Measurements from ENCODE around the gene GOLGA1. TPM values are rescaled to one million over a fixed set of nuclear protein-coding genes. Genes with fewer than 3 reads are reported as not detected.
"Not testable (repeated sequence)": the region's sequence is repeated elsewhere in the genome, so short reads cannot be mapped to it uniquely, and the experiment has no call there.

GOLGA1 gene
- total and polyA plus RNA-seq, 12 donors = 13.0 to 30.2 (median 23.0) TPM

- no peak for TF ChIP-seq CTCF (IDR thresholded peaks at IDR 0.05)
- no peak for TF ChIP-seq POLR2A (IDR thresholded peaks at IDR 0.05)
- WGBS, 4 donors = 91 to 96% (median 94%) methylated on average over 9 of the region's 9 CpGs
- Histone ChIP-seq H3K36me3 (replicated peaks in 1 of 2) (peaks cover 0 to 9% of the 10 kb centered on the region in 2 donors), H3K4me1 (replicated peaks in 1 of 2) (no peaks in the 10 kb centered on the region), H3K27me3 (no peaks in the 10 kb centered on the region), H3K27ac (no peak overlapping the region), H3K9me3 (replicated peaks in 1 of 3) (no peaks in the 10 kb centered on the region), H3K4me3 (no peak overlapping the region)
- intact Hi-C loops (cut with DNase I) = no loop called here
- no peak for DNase-seq
These were observed 27.4 kb upstream of the GOLGA1 start for GRCh38 chr9:124968238-124968637.

- H3K27ac ChIP-seq; H3K9me3 ChIP-seq (replicated peaks in 1 of 3); H3K27me3 ChIP-seq; intact Hi-C loops (cut with DNase I); H3K4me3 ChIP-seq; DNase-seq; H3K36me3 ChIP-seq (replicated peaks in 1 of 2); H3K4me1 ChIP-seq (replicated peaks in 1 of 2): not testable (repeated sequence)
- WGBS, 4 donors = 72 to 84% (median 80%) methylated on average over 5 of the region's 5 CpGs
These were observed 25.1 kb upstream of the GOLGA1 start for GRCh38 chr9:124965775-124966568.

GRCh38 chr9:124964604-124965003, 23.7 kb upstream of the GOLGA1 start:
- Histone ChIP-seq H3K4me3 (no peak overlapping the region), H3K4me1 (replicated peaks in 1 of 2) (no peaks in the 10 kb centered on the region), H3K27me3 (no peaks in the 10 kb centered on the region), H3K36me3 (replicated peaks in 1 of 2) (no peaks in the 10 kb centered on the region), H3K9me3 (replicated peaks in 1 of 3) (no peaks in the 10 kb centered on the region), H3K27ac (no peak overlapping the region)
- TF ChIP-seq CTCF (IDR thresholded peaks at IDR 0.05) (no peak), POLR2A (IDR thresholded peaks at IDR 0.05) (no peak)
- no peak for DNase-seq
- 43 to 57% (median 54%) methylated on average over 2 of the region's 2 CpGs for WGBS, 4 donors
- intact Hi-C loops (cut with DNase I) = no loop called here

- Histone ChIP-seq H3K27me3 (no peaks in the 10 kb centered on the region), H3K4me3 (no peak overlapping the region), H3K36me3 (replicated peaks in 1 of 2) (no peaks in the 10 kb centered on the region), H3K9me3 (replicated peaks in 1 of 3) (no peaks in the 10 kb centered on the region), H3K27ac (no peak overlapping the region), H3K4me1 (replicated peaks in 1 of 2) (no peaks in the 10 kb centered on the region)
- TF ChIP-seq POLR2A (IDR thresholded peaks at IDR 0.05) (no peak), CTCF (IDR thresholded peaks at IDR 0.05) (no peak)
- 81 to 97% (median 87%) methylated on average over 2 of the region's 2 CpGs for WGBS, 4 donors
- DNase-seq = no peak
- intact Hi-C loops (cut with DNase I) = no loop called here
These were observed 23.2 kb upstream of the GOLGA1 start for GRCh38 chr9:124964056-124964455.

GRCh38 chr9:124960409-124960752, 19.5 kb upstream of the GOLGA1 start:
- Histone ChIP-seq H3K9me3 (replicated peaks in 1 of 3) (no peaks in the 10 kb centered on the region), H3K27me3 (no peaks in the 10 kb centered on the region), H3K4me1 (replicated peaks in 1 of 2) (peaks cover 0 to 4% of the 10 kb centered on the region in 2 donors), H3K36me3 (replicated peaks in 1 of 2) (no peaks in the 10 kb centered on the region), H3K27ac (no peak overlapping the region), H3K4me3 (no peak overlapping the region)
- intact Hi-C loops (cut with DNase I) = no loop called here
- WGBS, 4 donors = 82 to 93% (median 84%) methylated on average over 2 of the region's 2 CpGs
- DNase-seq = no peak
- TF ChIP-seq POLR2A (IDR thresholded peaks at IDR 0.05) (no peak), CTCF (IDR thresholded peaks at IDR 0.05) (no peak)

GRCh38 chr9:124959671-124960408, 19.0 kb upstream of the GOLGA1 start:
- H3K4me3 ChIP-seq; H3K36me3 ChIP-seq (replicated peaks in 1 of 2); H3K9me3 ChIP-seq (replicated peaks in 1 of 3); DNase-seq; H3K4me1 ChIP-seq (replicated peaks in 1 of 2); H3K27me3 ChIP-seq; H3K27ac ChIP-seq; intact Hi-C loops (cut with DNase I): not testable (repeated sequence)
- WGBS, 4 donors = 95 to 99% (median 97%) methylated on average over 9 of the region's 9 CpGs
